ENCODE measurements around the gene PPP1R9A. TPM values are rescaled to one million over a fixed set of nuclear protein-coding genes. Genes with fewer than 3 reads are reported as not detected.

The PPP1R9A gene
- total and polyA plus RNA-seq, 8 donors: 18.7 to 28.6 (median 24.3) TPM

GRCh38 chr7:94888995-94889523, 18.3 kb upstream of the PPP1R9A start:
- intact Hi-C loops (cut with DNase I): no loop called here
- DNase-seq: no peak
- Histone ChIP-seq H3K4me1 (no peaks in the 10 kb centered on the region), H3K9me3 (no peaks in the 10 kb centered on the region), H3K27me3 (no peaks in the 10 kb centered on the region), H3K36me3 (no peaks in the 10 kb centered on the region), H3K27ac (no peak overlapping the region), H3K4me3 (no peak overlapping the region)
- TF ChIP-seq CTCF (IDR thresholded peaks at IDR 0.05): no peak
- ATAC-seq: no peak

GRCh38 chr7:94890216-94890615, 17.2 kb upstream of the PPP1R9A start:
- intact Hi-C loops (cut with DNase I): no loop called here
- DNase-seq (no peak), ATAC-seq (no peak)
- Histone ChIP-seq H3K4me1 (no peaks in the 10 kb centered on the region), H3K4me3 (no peak overlapping the region), H3K27me3 (no peaks in the 10 kb centered on the region), H3K36me3 (no peaks in the 10 kb centered on the region), H3K9me3 (no peaks in the 10 kb centered on the region), H3K27ac (no peak overlapping the region)
- TF ChIP-seq CTCF (IDR thresholded peaks at IDR 0.05): no peak

GRCh38 chr7:94893661-94894060, 13.7 kb upstream of the PPP1R9A start:
- H3K27ac ChIP-seq: no peak overlapping the region
- no peak for TF ChIP-seq CTCF (IDR thresholded peaks at IDR 0.05)
- intact Hi-C loops (cut with DNase I): no loop called here
- no peaks in the 10 kb centered on the region for H3K4me1 ChIP-seq
- no peaks in the 10 kb centered on the region for H3K27me3 ChIP-seq
- ATAC-seq: no peak
- H3K36me3 ChIP-seq: no peaks in the 10 kb centered on the region
- no peak for DNase-seq
- no peaks in the 10 kb centered on the region for H3K9me3 ChIP-seq
- no peak overlapping the region for H3K4me3 ChIP-seq

- no peaks in the 10 kb centered on the region for H3K4me1 ChIP-seq
- no peaks in the 10 kb centered on the region for H3K9me3 ChIP-seq
- no peak overlapping the region for H3K27ac ChIP-seq
- intact Hi-C loops (cut with DNase I): no loop called here
- no peak for DNase-seq
- no peak for ATAC-seq
- H3K27me3 ChIP-seq: no peaks in the 10 kb centered on the region
- H3K4me3 ChIP-seq: no peak overlapping the region
- no peaks in the 10 kb centered on the region for H3K36me3 ChIP-seq
- no peak for TF ChIP-seq CTCF (IDR thresholded peaks at IDR 0.05)
Observed at GRCh38 chr7:94897541-94897940, 9.9 kb upstream of the PPP1R9A start.

GRCh38 chr7:94898340-94898739, 9.1 kb upstream of the PPP1R9A start:
- DNase-seq: no peak
- ATAC-seq: no peak
- no peaks in the 10 kb centered on the region for H3K4me1 ChIP-seq
- H3K4me3 ChIP-seq: no peak overlapping the region
- H3K9me3 ChIP-seq: no peaks in the 10 kb centered on the region
- intact Hi-C loops (cut with DNase I): no loop called here
- no peaks in the 10 kb centered on the region for H3K36me3 ChIP-seq
- TF ChIP-seq CTCF (IDR thresholded peaks at IDR 0.05): no peak
- no peak overlapping the region for H3K27ac ChIP-seq
- no peaks in the 10 kb centered on the region for H3K27me3 ChIP-seq
